Measurements from ENCODE around the gene SELENOO.

GRCh38 chr22:50229370-50229769 lies 28.6 kb downstream of the SELENOO start:
- TF ChIP-seq, protein P1, sequence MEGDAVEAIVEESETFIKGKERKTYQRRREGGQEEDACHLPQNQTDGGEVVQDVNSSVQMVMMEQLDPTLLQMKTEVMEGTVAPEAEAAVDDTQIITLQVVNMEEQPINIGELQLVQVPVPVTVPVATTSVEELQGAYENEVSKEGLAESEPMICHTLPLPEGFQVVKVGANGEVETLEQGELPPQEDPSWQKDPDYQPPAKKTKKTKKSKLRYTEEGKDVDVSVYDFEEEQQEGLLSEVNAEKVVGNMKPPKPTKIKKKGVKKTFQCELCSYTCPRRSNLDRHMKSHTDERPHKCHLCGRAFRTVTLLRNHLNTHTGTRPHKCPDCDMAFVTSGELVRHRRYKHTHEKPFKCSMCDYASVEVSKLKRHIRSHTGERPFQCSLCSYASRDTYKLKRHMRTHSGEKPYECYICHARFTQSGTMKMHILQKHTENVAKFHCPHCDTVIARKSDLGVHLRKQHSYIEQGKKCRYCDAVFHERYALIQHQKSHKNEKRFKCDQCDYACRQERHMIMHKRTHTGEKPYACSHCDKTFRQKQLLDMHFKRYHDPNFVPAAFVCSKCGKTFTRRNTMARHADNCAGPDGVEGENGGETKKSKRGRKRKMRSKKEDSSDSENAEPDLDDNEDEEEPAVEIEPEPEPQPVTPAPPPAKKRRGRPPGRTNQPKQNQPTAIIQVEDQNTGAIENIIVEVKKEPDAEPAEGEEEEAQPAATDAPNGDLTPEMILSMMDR (IDR thresholded peaks at IDR 0.05; ENCODE audit: low read depth, low read length), result no peak
- no peak for TF ChIP-seq MYC (IDR thresholded peaks at IDR 0.05; ENCODE audit: low read depth, low read length)
